ENCODE data around the gene AOC2. TPM values are rescaled to one million over a fixed set of nuclear protein-coding genes. Genes with fewer than 3 reads are reported as not detected.
"Not testable (repeated sequence)": the region's sequence is repeated elsewhere in the genome, so short reads cannot be mapped to it uniquely, and the experiment has no call there.

AOC2 gene
- total and polyA plus RNA-seq, 8 donors = 1.7 to 3.1 (median 2.6) TPM

DNA sequence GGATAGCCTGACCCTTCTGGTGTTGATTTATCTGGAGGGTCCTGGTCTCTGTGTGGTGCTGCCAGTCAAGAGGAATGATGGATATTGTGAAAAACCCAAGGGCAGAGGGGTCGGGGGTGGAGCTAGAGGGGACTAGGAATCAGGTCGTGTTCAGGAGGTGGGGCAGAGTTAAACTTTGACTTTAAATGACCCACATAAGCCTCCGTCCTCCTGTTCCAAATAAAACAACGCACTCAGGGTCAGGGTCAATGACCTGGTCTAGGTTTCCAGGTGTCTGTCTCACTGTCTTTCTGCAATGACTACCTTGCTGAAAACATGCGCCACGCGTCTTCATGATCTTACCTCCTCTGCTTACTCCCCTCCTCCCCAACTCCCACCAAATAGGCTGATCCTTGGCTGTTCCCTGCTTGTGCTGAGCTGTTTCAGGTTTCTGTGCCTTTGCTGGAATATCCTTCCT, 21.3 kb downstream of the AOC2 start:
- Histone ChIP-seq H3K9me3 (peaks cover 0 to 5% of the 10 kb centered on the region in 2 donors), H3K4me3 (no peak overlapping the region), H3K4me1 (peaks cover 0 to 6% of the 10 kb centered on the region in 2 donors), H3K36me3 (no peaks in the 10 kb centered on the region), H3K27me3 (no peaks in the 10 kb centered on the region), H3K27ac (no peak overlapping the region)
- intact Hi-C loops (cut with DNase I) = no loop called here
- no peak for DNase-seq
- TF ChIP-seq, protein P1, sequence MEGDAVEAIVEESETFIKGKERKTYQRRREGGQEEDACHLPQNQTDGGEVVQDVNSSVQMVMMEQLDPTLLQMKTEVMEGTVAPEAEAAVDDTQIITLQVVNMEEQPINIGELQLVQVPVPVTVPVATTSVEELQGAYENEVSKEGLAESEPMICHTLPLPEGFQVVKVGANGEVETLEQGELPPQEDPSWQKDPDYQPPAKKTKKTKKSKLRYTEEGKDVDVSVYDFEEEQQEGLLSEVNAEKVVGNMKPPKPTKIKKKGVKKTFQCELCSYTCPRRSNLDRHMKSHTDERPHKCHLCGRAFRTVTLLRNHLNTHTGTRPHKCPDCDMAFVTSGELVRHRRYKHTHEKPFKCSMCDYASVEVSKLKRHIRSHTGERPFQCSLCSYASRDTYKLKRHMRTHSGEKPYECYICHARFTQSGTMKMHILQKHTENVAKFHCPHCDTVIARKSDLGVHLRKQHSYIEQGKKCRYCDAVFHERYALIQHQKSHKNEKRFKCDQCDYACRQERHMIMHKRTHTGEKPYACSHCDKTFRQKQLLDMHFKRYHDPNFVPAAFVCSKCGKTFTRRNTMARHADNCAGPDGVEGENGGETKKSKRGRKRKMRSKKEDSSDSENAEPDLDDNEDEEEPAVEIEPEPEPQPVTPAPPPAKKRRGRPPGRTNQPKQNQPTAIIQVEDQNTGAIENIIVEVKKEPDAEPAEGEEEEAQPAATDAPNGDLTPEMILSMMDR (IDR thresholded peaks at IDR 0.05) = no peak
- no peak for ATAC-seq

DNA sequence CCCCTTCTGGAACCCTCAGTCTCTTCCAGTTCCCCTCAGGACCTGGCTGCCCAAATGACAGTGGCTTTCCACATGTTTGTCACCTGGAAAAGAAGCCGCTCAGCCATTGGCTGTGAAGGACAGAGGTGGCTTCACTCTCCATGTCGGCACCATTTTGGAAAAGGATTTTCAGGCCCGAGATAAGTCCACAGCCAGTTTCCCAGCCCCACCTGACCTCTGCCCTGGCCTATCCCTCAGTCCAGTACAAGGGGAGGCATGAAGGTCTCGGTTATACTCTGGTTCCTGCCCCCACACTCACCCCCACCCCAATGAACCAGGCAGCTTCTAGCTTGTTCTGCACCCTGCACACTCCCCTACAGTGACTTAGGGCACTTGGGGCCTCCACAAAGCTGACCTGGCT, 21.8 kb downstream of the AOC2 start:
- TF ChIP-seq, protein P1 (IDR thresholded peaks at IDR 0.05) = no peak
- no peak for DNase-seq
- peaks cover 0 to 6% of the 10 kb centered on the region in 2 donors for H3K9me3 ChIP-seq
- peaks cover 0 to 6% of the 10 kb centered on the region in 2 donors for H3K4me1 ChIP-seq
- H3K4me3 ChIP-seq = no peak overlapping the region
- H3K36me3 ChIP-seq = no peaks in the 10 kb centered on the region
- intact Hi-C loops (cut with DNase I) = no loop called here
- H3K27ac ChIP-seq = no peak overlapping the region
- ATAC-seq = no peak
- H3K27me3 ChIP-seq = no peaks in the 10 kb centered on the region

DNA sequence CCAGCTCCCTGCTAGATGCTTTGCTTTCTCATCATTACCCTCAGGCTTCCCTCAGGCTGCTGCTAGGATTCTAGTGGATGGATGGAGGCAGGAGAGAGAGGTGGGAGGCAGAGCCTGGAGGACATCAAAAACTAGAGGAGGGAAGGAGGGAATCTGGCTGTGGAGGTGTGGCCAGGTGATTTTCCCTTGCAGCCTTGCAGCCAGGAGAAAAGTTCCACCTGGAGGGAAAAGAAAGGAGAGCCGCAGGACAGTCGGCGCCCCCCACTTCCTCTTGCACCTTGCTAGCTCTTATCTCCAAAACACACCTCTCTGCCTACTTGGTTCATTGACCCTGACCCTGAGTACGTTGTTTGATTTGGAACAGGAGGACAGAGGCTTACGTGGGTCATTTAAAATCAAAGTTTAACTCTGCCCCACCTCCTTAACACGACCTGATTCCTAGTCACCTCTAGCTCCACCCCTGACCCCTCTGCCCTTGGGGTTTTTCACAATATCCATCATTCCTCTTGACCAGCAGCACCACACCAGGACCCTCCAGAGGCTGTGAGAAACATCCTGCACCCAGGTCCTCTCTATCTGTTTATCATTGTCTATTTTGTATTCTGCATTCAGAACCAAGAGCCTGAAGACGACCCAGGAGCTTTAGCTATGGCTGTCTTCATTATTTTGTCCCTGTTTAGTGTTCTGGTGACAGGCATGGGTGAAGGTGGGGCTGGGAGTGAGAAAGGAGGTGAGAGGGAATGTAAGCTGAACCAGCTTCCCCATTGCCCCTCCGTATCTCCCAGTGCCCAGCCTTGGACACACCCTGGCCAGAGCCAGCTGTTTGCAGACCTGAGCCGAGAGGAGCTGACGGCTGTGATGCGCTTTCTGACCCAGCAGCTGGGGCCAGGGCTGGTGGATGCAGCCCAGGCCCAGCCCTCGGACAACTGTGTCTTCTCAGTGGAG, 22.5 kb downstream of the AOC2 start:
- no peak for ATAC-seq

DNA sequence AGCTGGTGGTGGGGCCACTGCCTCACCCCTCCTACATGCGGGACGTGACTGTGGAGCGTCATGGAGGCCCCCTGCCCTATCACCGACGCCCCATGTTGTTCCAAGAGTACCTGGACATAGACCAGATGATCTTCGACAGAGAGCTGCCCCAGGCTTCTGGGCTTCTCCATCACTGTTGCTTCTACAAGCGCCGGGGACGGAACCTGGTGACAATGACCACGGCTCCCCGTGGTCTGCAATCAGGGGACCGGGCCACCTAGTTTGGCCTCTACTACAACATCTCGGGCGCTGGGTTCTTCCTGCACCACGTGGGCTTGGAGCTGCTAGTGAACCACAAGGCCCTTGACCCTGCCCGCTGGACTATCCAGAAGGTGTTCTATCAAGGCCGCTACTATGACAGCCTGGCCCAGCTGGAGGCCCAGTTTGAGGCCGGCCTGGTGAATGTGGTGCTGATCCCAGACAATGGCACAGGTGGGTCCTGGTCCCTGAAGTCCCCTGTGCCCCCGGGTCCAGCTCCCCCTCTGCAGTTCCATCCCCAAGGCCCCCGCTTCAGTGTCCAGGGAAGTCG, 23.4 kb downstream of the AOC2 start:
- H3K4me3 ChIP-seq; H3K27me3 ChIP-seq; H3K27ac ChIP-seq; H3K4me1 ChIP-seq; H3K36me3 ChIP-seq; DNase-seq; H3K9me3 ChIP-seq; intact Hi-C loops (cut with DNase I); ATAC-seq: not testable (repeated sequence)

More for the DNA sequence above, 22.5 kb downstream of the AOC2 start:
- Histone ChIP-seq H3K4me3 (no peak overlapping the region), H3K36me3 (no peaks in the 10 kb centered on the region), H3K27ac (no peak overlapping the region), H3K27me3 (no peaks in the 10 kb centered on the region), H3K4me1 (peaks cover 0 to 6% of the 10 kb centered on the region in 2 donors), H3K9me3 (peaks cover 0 to 6% of the 10 kb centered on the region in 2 donors)
- TF ChIP-seq, protein P1 (IDR thresholded peaks at IDR 0.05) = no peak
- intact Hi-C loops (cut with DNase I) = no loop called here
- no peak for DNase-seq

DNA sequence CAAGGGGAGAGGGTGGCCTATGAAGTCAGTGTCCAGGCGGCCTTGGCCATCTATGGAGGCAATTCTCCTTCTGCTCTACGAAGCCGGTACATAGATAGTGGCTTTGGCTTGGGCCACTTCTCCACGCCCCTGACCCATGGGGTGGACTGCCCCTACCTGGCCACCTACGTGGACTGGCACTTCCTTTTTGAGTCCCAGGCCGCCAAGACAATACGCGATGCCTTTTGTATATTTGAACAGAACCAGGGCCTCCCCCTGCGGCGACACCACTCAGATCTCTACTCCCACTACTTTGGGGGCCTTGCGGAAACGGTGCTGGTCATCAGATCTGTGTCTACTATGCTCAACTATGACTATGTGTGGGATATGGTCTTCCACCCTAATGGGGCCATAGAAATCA, 24.0 kb downstream of the AOC2 start:
- Histone ChIP-seq H3K27me3 (no peaks in the 10 kb centered on the region), H3K36me3 (no peaks in the 10 kb centered on the region), H3K27ac (no peak overlapping the region), H3K9me3 (peaks cover 0 to 6% of the 10 kb centered on the region in 2 donors), H3K4me1 (peaks cover 0 to 6% of the 10 kb centered on the region in 2 donors), H3K4me3 (no peak overlapping the region)
- ATAC-seq (no peak), DNase-seq (no peak)
- TF ChIP-seq, protein P1 (IDR thresholded peaks at IDR 0.05) = no peak
- intact Hi-C loops (cut with DNase I) = no loop called here
